Measurements from ENCODE around the gene EFNA5. TPM values are rescaled to one million over a fixed set of nuclear protein-coding genes. Genes with fewer than 3 reads are reported as not detected.

EFNA5 gene
- total and polyA plus RNA-seq, 2 donors: 2.1 to 18.9 TPM

DNA sequence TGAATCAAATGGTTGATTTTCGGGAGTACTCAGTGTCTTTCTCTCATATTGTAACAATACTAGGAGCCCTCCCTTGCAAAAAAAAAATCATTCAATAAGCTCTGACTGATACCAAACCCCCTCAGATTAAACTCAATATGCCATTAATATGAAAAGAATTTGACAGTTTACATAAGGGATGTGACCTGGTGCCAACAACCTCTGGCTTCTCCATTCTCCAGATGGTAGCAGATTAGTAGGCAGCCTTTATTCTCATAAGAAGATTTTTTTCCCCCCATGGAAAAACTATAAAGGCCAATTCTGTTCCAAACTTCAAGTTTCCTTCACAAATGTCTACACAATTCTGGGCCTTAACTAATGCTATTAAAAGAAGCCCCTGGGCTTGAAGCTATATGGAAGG lies 96.5 kb downstream of the EFNA5 start:
- no peak overlapping the region for H3K4me3 ChIP-seq (ENCODE audit: low read depth, low read length)
- no peak for DNase-seq (ENCODE audit: extremely low spot score)
- no peaks in the 10 kb centered on the region for H3K4me1 ChIP-seq (ENCODE audit: insufficient read depth)
- no peaks in the 10 kb centered on the region for H3K36me3 ChIP-seq (ENCODE audit: insufficient read depth)
- no peak overlapping the region for H3K27ac ChIP-seq (ENCODE audit: low read depth)
- WGBS: 94% methylated on average over 1 of the region's 1 CpG

DNA sequence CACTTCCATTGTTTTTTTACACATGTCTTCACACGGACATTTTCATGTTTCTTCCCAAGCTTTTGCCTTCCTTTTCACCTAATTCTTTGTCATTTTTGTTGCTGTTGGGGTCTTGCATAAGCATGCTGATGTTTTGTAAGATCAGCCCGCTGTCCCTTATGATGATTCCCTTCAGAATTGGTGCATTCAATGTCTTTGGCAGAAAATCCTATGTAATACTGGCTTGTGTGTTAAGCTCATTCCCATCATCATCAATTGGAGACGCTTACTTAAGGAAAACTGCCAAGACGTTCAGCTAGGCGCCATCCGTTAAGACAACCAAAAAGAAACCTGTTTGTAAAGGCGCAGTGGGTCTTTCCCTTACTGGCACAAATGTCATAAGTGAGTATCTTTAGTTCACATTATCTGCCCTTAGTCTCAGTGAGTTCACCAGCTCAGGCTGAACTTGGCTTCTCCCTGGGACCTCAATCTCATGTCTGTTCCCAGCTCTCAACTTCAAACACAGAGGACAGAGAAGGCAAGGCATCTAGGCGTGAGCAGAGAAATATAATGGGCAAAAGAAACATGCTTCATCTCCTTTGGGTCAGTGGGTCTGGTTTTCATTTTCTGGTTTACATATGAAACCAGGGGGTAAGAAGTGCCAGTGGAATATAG lies 97.9 kb downstream of the EFNA5 start:
- 90% methylated on average over 8 of the region's 8 CpGs for WGBS

DNA sequence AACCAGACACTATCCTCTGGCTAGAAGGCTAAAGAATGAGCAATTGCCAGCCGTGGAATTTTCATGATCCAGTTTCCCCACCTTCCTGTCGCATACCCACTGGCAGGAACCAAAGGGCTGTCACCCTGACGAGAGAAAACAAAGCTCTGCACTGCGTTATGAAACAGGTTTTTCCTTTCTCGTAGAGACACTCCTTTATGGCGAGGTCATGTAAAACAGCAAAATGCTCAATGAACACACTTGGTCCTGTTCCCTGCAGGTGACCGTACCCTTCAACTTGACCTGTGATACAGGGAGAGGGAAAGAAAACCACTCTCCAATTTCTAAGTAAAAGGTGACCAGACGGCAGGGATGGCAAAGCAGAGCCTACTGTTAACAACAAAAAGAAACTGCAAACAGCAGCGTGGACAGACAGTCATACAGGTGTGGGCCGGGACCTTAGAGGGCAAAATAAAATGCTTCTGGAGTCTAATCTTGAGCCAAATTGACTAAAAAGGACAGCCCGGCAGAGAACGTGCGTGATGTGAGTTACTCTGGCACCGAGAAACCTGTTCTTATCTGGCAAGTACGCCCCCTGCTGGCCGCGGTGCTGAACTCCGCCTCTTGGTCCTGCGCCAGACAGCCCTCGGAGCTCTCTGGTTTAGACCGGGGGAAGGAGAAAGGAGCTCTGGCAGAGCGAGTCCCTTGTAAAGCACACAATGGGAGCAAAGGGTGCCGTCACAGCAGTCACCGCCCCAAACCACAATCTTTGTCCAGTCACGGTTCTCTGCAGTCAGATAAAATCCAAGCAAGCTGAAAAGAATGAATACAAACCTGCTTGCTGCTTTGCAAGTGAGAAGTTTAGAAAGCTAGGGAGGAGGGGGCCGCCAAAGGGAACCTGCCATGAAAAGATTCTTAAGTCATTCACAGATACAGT lies 98.9 kb downstream of the EFNA5 start:
- WGBS: 7% methylated on average over 26 of the region's 26 CpGs
- Histone ChIP-seq H3K27ac (ENCODE audit: low read depth) (peak overlapping the region; percentile 55), H3K4me3 (ENCODE audit: low read depth, low read length) (peak overlapping the region; percentile 38), H3K36me3 (ENCODE audit: insufficient read depth) (no peaks in the 10 kb centered on the region), H3K4me1 (ENCODE audit: insufficient read depth) (no peaks in the 10 kb centered on the region)
- DNase-seq (ENCODE audit: extremely low spot score): peak; percentile 90

More for the DNA sequence above, 97.9 kb downstream of the EFNA5 start:
- Histone ChIP-seq H3K36me3 (ENCODE audit: insufficient read depth) (no peaks in the 10 kb centered on the region), H3K4me3 (ENCODE audit: low read depth, low read length) (no peak overlapping the region), H3K27ac (ENCODE audit: low read depth) (no peak overlapping the region), H3K4me1 (ENCODE audit: insufficient read depth) (no peaks in the 10 kb centered on the region)
- no peak for DNase-seq (ENCODE audit: extremely low spot score)

DNA sequence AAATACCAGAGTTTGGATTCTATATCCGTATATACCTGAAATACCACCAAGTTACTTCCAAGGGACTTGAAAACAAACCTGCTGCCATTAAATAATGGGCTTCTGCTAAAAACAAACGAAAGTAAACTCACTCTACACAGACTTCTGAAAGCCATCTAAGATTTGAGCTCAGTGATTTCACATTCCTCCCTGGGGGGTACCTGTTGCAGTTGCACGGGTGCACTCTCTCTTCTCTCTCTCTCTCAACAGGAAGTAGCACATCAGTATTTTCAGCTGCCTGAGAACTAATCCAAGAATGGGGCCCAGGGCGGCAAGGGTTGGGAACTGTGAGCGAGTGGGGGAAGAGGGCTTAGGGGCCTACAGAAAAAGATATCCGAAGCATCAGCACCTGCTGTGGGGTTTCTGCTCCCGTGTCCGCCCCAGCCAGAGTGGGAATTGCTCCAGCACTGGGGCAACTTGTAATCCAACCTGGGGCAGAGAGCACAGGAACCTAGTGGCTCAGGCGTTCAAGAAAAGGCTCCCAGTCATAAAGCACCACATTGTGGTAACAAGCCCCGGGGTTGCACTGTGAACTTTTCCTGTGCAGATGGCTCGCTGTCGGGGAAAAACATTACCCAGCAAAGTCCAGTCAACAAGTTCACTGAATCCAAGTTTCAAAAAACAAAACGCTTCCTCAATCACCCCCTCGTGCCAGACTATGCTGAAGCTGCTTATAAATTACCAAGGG lies 99.8 kb downstream of the EFNA5 start:
- H3K4me3 ChIP-seq (ENCODE audit: low read depth, low read length): no peak overlapping the region
- H3K4me1 ChIP-seq (ENCODE audit: insufficient read depth): no peaks in the 10 kb centered on the region
- no peak for DNase-seq (ENCODE audit: extremely low spot score)
- no peaks in the 10 kb centered on the region for H3K36me3 ChIP-seq (ENCODE audit: insufficient read depth)
- H3K27ac ChIP-seq (ENCODE audit: low read depth): peak overlapping the region; percentile 35
- 64% methylated on average over 14 of the region's 14 CpGs for WGBS

DNA sequence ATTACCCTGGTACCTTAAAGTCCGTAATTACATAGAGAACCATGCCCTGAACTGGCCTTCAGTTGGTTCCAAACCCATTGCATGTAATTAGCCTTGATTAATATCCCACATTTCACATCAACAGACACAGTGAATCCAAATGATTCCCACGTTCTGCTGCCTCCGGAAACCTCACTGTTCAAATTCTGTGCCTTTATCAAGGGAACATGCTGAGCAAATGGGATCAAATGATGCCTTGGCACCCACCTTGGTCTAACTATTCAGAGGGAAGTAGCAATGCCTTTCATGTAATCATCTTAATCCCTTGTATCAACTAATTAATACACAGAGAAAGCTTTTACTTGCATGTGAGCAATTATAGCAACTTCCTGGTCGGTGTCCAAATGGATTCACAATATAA lies 100.6 kb downstream of the EFNA5 start:
- H3K4me1 ChIP-seq (ENCODE audit: insufficient read depth): no peaks in the 10 kb centered on the region
- no peak overlapping the region for H3K4me3 ChIP-seq (ENCODE audit: low read depth, low read length)
- DNase-seq (ENCODE audit: extremely low spot score): no peak
- 93% methylated on average over 4 of the region's 4 CpGs for WGBS
- no peaks in the 10 kb centered on the region for H3K36me3 ChIP-seq (ENCODE audit: insufficient read depth)
- H3K27ac ChIP-seq (ENCODE audit: low read depth): no peak overlapping the region

DNA sequence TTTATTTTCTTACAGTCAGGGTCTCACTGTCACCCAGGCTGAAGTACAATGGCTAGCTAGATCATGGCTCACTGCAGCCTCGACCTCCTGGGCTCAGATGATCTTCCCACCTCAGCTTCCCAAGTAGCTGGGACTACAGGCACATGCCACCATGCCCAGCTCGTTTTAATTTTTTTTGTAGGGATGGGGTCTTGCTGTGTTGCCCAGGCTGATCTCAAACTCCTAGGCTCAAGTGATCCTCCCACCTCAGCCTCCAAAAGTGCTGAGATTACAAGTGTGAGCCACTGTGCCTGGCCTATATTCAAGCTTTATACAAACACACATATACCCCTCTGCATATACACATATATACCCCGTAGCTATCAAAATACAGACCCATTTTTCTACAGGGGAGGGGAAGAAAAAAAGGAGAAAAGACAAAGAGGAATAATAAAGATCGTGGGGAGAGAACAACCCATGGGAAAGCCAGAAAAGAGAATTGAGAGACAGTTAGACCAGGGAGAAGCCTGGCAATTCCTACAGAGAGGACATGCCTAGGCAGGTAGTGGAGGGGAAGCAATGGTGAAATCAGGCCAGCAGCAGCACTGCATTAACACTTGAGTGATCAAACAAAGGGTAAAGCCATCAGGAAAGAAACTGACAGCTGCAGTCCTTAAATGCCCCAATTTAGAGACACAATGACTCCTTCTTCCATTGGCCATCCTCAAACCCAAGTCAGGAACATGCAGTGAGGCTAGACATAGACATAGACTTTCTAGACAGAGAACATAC lies 102.7 kb downstream of the EFNA5 start:
- Histone ChIP-seq H3K36me3 (ENCODE audit: insufficient read depth) (no peaks in the 10 kb centered on the region), H3K4me3 (ENCODE audit: low read depth, low read length) (no peak overlapping the region), H3K27ac (ENCODE audit: low read depth) (no peak overlapping the region), H3K4me1 (ENCODE audit: insufficient read depth) (no peaks in the 10 kb centered on the region)
- no peak for DNase-seq (ENCODE audit: extremely low spot score)
- 91% methylated on average over 4 of the region's 4 CpGs for WGBS

DNA sequence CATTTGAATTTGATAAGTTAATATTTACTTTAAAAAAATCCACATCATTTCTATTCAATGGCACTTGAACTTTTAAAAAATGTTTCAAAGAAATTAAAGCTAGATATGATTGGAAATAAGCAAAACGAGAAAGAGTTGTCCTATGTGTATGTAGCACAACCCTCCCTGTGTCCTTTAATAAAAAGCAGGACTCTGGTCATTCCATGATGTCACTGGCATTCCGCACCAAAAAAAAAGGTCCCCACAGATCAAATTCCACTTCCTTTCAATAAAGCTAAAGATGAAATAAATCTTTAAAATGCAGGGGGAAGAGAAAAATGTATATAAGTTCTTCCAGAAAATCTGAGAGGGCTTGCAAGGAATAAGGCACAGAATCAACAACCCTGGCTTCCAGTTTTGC lies 103.8 kb downstream of the EFNA5 start:
- no peak for DNase-seq (ENCODE audit: extremely low spot score)
- no peak overlapping the region for H3K4me3 ChIP-seq (ENCODE audit: low read depth, low read length)
- WGBS: 79% methylated on average over 2 of the region's 2 CpGs
- H3K36me3 ChIP-seq (ENCODE audit: insufficient read depth): no peaks in the 10 kb centered on the region
- no peaks in the 10 kb centered on the region for H3K4me1 ChIP-seq (ENCODE audit: insufficient read depth)
- no peak overlapping the region for H3K27ac ChIP-seq (ENCODE audit: low read depth)

DNA sequence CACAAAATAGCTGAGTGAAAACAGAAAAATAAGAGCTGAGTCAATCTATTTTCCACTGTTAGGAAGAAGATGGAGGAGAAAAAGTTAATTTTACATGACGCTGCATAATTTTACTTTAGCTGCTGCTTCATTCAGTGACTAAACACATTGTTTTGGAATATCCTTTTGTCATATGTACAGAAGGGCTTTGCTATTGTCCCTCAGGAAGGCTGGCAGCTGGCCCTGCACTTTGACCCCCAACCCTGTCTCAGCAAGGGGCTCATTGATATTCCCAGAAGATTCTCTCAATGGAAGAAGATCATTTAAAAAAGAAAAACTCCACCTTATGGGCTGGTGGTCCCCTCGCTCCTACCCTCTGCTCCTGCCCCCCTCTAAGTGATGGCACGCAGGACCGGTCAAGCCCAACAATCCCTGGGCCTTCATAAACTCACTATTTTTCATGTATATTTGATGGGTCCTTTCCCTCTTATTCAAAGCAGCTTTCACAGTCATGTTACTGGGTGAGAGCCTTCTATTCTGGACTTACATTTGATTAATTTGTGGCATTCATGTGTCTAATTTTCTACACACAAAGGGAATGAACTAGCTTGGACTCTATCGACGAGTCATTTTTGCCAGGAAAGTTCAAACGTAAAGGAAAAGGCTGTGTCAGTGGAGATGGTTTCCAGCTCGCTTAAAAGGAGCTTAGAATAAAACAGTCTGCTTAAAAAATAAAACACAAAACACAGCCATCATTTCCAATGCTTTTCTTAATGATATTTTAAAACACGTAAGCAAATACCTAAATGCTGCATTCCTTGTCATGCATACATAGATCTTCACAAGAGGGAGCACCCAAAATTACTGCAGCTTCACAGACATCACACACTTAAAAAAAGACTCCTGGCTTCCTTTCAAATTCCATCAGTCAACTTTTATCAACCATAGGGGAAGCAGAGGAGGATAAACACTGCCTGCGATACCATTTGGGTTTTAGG lies 104.7 kb downstream of the EFNA5 start:
- DNase-seq (ENCODE audit: extremely low spot score): no peak
- H3K4me1 ChIP-seq (ENCODE audit: insufficient read depth): no peaks in the 10 kb centered on the region
- whole genome bisulfite sequencing: 63% methylated on average over 10 of the region's 10 CpGs
- H3K4me3 ChIP-seq (ENCODE audit: low read depth, low read length): no peak overlapping the region
- H3K36me3 ChIP-seq (ENCODE audit: insufficient read depth): no peaks in the 10 kb centered on the region
- no peak overlapping the region for H3K27ac ChIP-seq (ENCODE audit: low read depth)

DNA sequence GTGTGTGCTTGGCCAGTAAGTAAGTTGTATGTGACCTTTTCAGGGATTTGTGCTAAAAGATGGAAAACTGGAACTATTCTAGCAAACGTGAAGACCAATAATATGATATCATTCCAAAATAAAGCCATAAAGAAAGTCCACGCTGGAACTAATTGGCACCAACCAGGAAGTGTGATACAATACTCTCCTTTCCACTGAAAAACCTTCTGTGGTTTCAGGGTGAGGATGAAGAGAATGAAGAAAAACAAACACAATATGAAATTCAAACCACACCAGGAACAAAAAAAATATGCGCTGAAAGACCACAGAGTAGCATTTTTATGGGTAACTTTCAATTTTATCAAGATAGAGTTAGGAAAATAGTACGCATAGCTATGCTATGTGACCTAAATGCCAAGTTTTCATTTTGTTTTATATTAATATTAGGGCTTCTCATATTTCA lies 105.8 kb downstream of the EFNA5 start:
- no peak for DNase-seq (ENCODE audit: extremely low spot score)
- no peak overlapping the region for H3K4me3 ChIP-seq (ENCODE audit: low read depth, low read length)
- no peaks in the 10 kb centered on the region for H3K36me3 ChIP-seq (ENCODE audit: insufficient read depth)
- no peaks in the 10 kb centered on the region for H3K4me1 ChIP-seq (ENCODE audit: insufficient read depth)
- WGBS: 55% methylated on average over 4 of the region's 4 CpGs
- no peak overlapping the region for H3K27ac ChIP-seq (ENCODE audit: low read depth)

DNA sequence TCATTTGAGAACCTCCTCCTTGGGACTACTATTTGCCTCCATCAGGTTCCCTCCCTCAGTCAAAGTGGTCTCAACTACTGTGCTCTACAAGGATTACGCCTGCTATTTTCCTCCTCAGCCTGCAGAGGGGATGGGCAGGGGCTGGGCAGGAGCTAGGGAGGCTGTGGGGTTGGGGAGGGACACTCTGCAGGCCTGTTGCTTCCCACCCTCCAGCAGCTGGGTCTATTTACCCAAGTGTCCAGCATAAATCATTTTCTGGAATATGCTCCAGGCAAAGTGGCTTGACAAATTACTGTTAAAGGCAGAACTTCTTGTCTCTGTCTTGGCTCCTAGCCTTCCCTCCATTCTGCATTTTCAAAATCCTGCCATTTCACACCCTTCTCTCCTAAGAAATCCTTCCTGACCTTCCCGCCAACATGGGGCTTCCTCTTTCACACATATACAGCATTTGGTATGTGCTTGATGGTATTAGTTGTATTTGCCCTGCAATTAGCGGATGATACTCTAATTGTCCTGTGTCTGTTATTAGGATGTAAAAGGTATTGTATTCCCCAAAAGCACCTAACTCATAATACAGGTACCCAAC lies 106.7 kb downstream of the EFNA5 start:
- no peaks in the 10 kb centered on the region for H3K4me1 ChIP-seq (ENCODE audit: insufficient read depth)
- no peak for DNase-seq (ENCODE audit: extremely low spot score)
- 95% methylated on average over 3 of the region's 3 CpGs for WGBS
- no peaks in the 10 kb centered on the region for H3K36me3 ChIP-seq (ENCODE audit: insufficient read depth)
- H3K4me3 ChIP-seq (ENCODE audit: low read depth, low read length): no peak overlapping the region
- H3K27ac ChIP-seq (ENCODE audit: low read depth): no peak overlapping the region

DNA sequence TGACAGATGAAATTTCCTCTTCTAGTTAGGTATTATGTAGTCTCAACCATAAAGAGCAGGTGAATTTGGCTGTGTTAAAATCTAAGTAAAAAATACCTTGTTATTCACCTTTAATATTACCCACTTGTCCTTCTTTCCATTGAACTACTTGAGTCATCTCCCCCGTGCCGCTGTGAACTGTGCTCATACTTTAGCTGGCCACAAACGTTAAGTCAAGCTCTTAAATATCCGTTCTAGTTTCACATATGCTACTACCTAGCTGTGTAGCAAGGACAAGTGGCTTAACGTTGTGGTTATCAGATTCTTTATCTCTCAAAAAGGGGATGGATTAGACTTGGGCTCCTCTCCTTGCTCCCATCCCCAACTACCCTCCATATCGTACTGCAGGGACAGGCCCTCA lies 110.4 kb downstream of the EFNA5 start:
- Histone ChIP-seq H3K4me1 (ENCODE audit: insufficient read depth) (no peaks in the 10 kb centered on the region), H3K4me3 (ENCODE audit: low read depth, low read length) (no peak overlapping the region), H3K36me3 (ENCODE audit: insufficient read depth) (no peaks in the 10 kb centered on the region), H3K27ac (ENCODE audit: low read depth) (no peak overlapping the region)
- 90% methylated on average over 6 of the region's 6 CpGs for WGBS
- no peak for DNase-seq (ENCODE audit: extremely low spot score)

DNA sequence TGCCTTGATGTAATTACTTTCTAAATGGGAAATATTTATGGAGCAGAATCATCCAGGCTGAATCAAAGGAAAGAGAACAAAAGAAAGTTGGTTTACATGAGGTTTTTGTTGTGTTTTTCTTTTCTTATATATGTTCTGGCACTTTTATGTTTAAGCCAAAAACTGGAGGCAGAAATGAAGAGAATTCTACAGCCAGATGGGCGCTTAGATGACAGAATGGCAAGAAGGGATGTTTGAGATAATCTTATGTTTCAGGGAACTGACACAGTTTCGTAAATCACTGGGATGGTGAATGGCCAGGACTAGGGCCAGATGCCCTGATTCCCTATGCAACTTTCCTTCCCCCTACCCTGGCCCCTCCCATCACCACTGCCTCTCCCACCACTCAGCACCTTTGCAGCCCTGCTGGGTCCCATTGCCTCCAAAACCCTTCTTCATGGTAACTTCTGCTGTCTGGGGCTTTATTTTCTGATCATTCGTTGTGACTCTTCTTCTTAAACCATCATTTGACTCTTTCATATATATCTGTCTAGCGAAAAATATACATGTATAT lies 111.8 kb downstream of the EFNA5 start:
- no peak overlapping the region for H3K27ac ChIP-seq (ENCODE audit: low read depth)
- WGBS: 96% methylated on average over 4 of the region's 4 CpGs
- no peak overlapping the region for H3K4me3 ChIP-seq (ENCODE audit: low read depth, low read length)
- H3K4me1 ChIP-seq (ENCODE audit: insufficient read depth): no peaks in the 10 kb centered on the region
- no peaks in the 10 kb centered on the region for H3K36me3 ChIP-seq (ENCODE audit: insufficient read depth)
- DNase-seq (ENCODE audit: extremely low spot score): no peak
